MM.1S (cell line): ENCODE data around the gene LIPA.

ENCODE experiments used
- DNase-seq: peaks from one replicate; pipeline ENCODE4 v3.0.0-alpha.2; 2015
- H2AFZ ChIP-seq: fragments of 300-600 bp; sonication (generic); 2 replicates; pipeline ENCODE4 v1.6.0; 2016; ENCODE audit warnings: antibody characterized with exemption, low read length
- H3F3A ChIP-seq: fragments of 300-600 bp; sonication (generic); 2 replicates; pipeline ENCODE4 v1.6.1; 2016; ENCODE audit warnings: mild to moderate bottlenecking, antibody characterized with exemption, low read length, moderate library complexity, mixed read lengths; ENCODE audit not compliant: insufficient read depth
- H3K27ac ChIP-seq: fragments of 300-600 bp; sonication (generic); 2 replicates; pipeline ENCODE4 v1.5.1; 2016; ENCODE audit warnings: mild to moderate bottlenecking, low read length
- H3K27me3 ChIP-seq: fragments of 300-600 bp; sonication (generic); replicated peaks from 2 replicates; pipeline ENCODE4 v1.6.0; 2016; ENCODE audit warnings: low read length; ENCODE audit not compliant: insufficient read depth
- H3K36me3 ChIP-seq: fragments of 300-600 bp; sonication (generic); replicated peaks from 2 replicates; pipeline ENCODE4 v1.6.1; 2016; ENCODE audit warnings: mild to moderate bottlenecking, low read length, mixed read lengths; ENCODE audit not compliant: insufficient read depth
- H3K4me1 ChIP-seq: fragments of 300-600 bp; sonication (generic); 2 replicates; pipeline ENCODE4 v1.6.1; 2016; ENCODE audit warnings: low read length, mixed read lengths
- H3K4me2 ChIP-seq: fragments of 300-600 bp; sonication (generic); 2 replicates; pipeline ENCODE4 v1.6.0; 2016; ENCODE audit warnings: low read depth, low read length
- H3K4me3 ChIP-seq: fragments of 300-600 bp; sonication (generic); 2 replicates; pipeline ENCODE4 v1.5.1; 2016; ENCODE audit warnings: low read length, mixed read lengths
- H3K79me2 ChIP-seq: fragments of 300-600 bp; sonication (generic); 2 replicates; pipeline ENCODE4 v1.6.1; 2016; ENCODE audit warnings: mixed run types, low read length, mixed read lengths
- H3K9ac ChIP-seq: fragments of 300-600 bp; sonication (generic); 2 replicates; pipeline ENCODE4 v1.6.1; 2016; ENCODE audit warnings: low read length, mixed read lengths
- H3K9me2 ChIP-seq: fragments of 300-600 bp; sonication (generic); replicated peaks from 2 replicates; pipeline ENCODE4 v1.6.1; 2016; ENCODE audit warnings: mild to moderate bottlenecking, low read length, mixed read lengths; ENCODE audit not compliant: insufficient read depth
- H3K9me3 ChIP-seq: fragments of 300-600 bp; sonication (generic); replicated peaks from 2 replicates; pipeline ENCODE4 v1.6.1; 2016; ENCODE audit warnings: mild to moderate bottlenecking, low read length, mixed read lengths; ENCODE audit not compliant: insufficient read depth
- H4K20me1 ChIP-seq: fragments of 300-600 bp; sonication (generic); 2 replicates; pipeline ENCODE4 v1.6.1; 2016; ENCODE audit warnings: mild to moderate bottlenecking, low read length, moderate library complexity, mixed read lengths; ENCODE audit not compliant: insufficient read depth
- CTCF ChIP-seq: fragments of 300-600 bp; sonication (generic); IDR thresholded peaks from 2 replicates; pipeline ENCODE4 v1.5.1; 2016; ENCODE audit warnings: antibody characterized with exemption, low read length, mixed read lengths
- EZH2 ChIP-seq: fragments of 300-600 bp; sonication (generic); optimal IDR thresholded peaks from 2 replicates; pipeline ENCODE3; 2017; ENCODE audit warnings: low read depth, mild to moderate bottlenecking, antibody characterized with exemption, low read length, mixed read lengths
- EZH2phosphoT487 ChIP-seq: fragments of 300-600 bp; sonication (generic); IDR thresholded peaks from 2 replicates; pipeline ENCODE4 v1.6.1; 2018; ENCODE audit warnings: antibody characterized with exemption, low read length

LIPA gene

GRCh38 chr10:89278034-89278535 is 26.5 kb upstream of the LIPA start:
- no peak overlapping the region for H3K4me3 ChIP-seq
- H3K27ac ChIP-seq = no peak overlapping the region
- H3K9ac ChIP-seq = no peak overlapping the region
- no peaks in the 10 kb centered on the region for H3K79me2 ChIP-seq
- H3K27me3 ChIP-seq = no peaks in the 10 kb centered on the region
- H3K36me3 ChIP-seq = no peaks in the 10 kb centered on the region
- TF ChIP-seq EZH2phosphoT487 = no peak
- TF ChIP-seq EZH2 = no peak
- no peak for TF ChIP-seq CTCF
- no peak overlapping the region for H3K4me2 ChIP-seq
- no peak for DNase-seq
- H2AFZ ChIP-seq = no peak overlapping the region
- H3K4me1 ChIP-seq = no peaks in the 10 kb centered on the region
- no peaks in the 10 kb centered on the region for H3K9me3 ChIP-seq
- no peaks in the 10 kb centered on the region for H3F3A ChIP-seq
- H4K20me1 ChIP-seq = no peaks in the 10 kb centered on the region
- no peaks in the 10 kb centered on the region for H3K9me2 ChIP-seq

- no peak for DNase-seq
- Histone ChIP-seq H3K27ac (no peak overlapping the region), H3K36me3 (no peaks in the 10 kb centered on the region), H3F3A (no peaks in the 10 kb centered on the region), H3K4me1 (no peaks in the 10 kb centered on the region), H2AFZ (no peak overlapping the region), H3K27me3 (no peaks in the 10 kb centered on the region), H3K79me2 (no peaks in the 10 kb centered on the region), H3K9me2 (no peaks in the 10 kb centered on the region), H3K4me2 (no peak overlapping the region), H4K20me1 (no peaks in the 10 kb centered on the region), H3K9ac (no peak overlapping the region), H3K9me3 (no peaks in the 10 kb centered on the region), H3K4me3 (no peak overlapping the region)
- TF ChIP-seq EZH2 (no peak), CTCF (no peak), EZH2phosphoT487 (no peak)
These were observed 23.8 kb upstream of the LIPA start for GRCh38 chr10:89275383-89275782.

GRCh38 chr10:89274928-89275327 is 23.4 kb upstream of the LIPA start:
- no peak overlapping the region for H3K27ac ChIP-seq
- no peak overlapping the region for H3K4me2 ChIP-seq
- H3K36me3 ChIP-seq = no peaks in the 10 kb centered on the region
- no peaks in the 10 kb centered on the region for H3K79me2 ChIP-seq
- H2AFZ ChIP-seq = no peak overlapping the region
- no peaks in the 10 kb centered on the region for H3K9me3 ChIP-seq
- H3K9ac ChIP-seq = no peak overlapping the region
- H3K27me3 ChIP-seq = no peaks in the 10 kb centered on the region
- TF ChIP-seq EZH2phosphoT487 (no peak), EZH2 (no peak), CTCF (no peak)
- no peak for DNase-seq
- no peaks in the 10 kb centered on the region for H4K20me1 ChIP-seq
- no peaks in the 10 kb centered on the region for H3K9me2 ChIP-seq
- no peaks in the 10 kb centered on the region for H3K4me1 ChIP-seq
- H3F3A ChIP-seq = no peaks in the 10 kb centered on the region
- no peak overlapping the region for H3K4me3 ChIP-seq
